AG04450 (cell line): ENCODE measurements around the gene SYCE3. TPM values are rescaled to one million over a fixed set of nuclear protein-coding genes. Genes with fewer than 3 reads are reported as not detected.

ENCODE experiments used
- CTCF ChIA-PET: fragments of 300-600, 350-600 bp; formaldehyde crosslinking; extraction: SDS; loops from one replicate; lab custom pipeline; 2022; ENCODE audit warnings: antibody characterized with exemption, inconsistent platforms; lab: Charles Lee
- POLR2A ChIA-PET: fragments of 350-600 bp; formaldehyde crosslinking; extraction: SDS; loops from one replicate; lab custom pipeline; 2021; ENCODE audit warnings: antibody characterized with exemption, inconsistent platforms; lab: Yijun Ruan, JAX
- DNase-seq: peaks from one replicate; pipeline ENCODE4 v3.0.0-alpha.2; 2011; ENCODE audit warnings: low read depth, low spot score
- H3K27ac ChIP-seq: one replicate; pipeline ENCODE4 v1.5.1; 2012; ENCODE audit warnings: low read depth, low read length, control low read depth
- H3K27me3 ChIP-seq: one replicate; pipeline ENCODE4 v1.6.0; 2012; ENCODE audit warnings: low read length; ENCODE audit not compliant: control insufficient read depth, insufficient read depth
- H3K4me3 ChIP-seq: 2 replicates; pipeline ENCODE4 v1.5.1; 2011; ENCODE audit warnings: mild to moderate bottlenecking, low read depth, low read length, control low read depth
- H3K9me3 ChIP-seq: 2 replicates; pipeline ENCODE4 v1.5.1; 2012; ENCODE audit warnings: low read length; ENCODE audit not compliant: control insufficient read depth, insufficient read depth
- polyA plus RNA-seq: library from polyadenylated mRNA; depleted of rRNA; stranded (reverse); fragments of >200 nt; gene quantifications from 2 replicates; pipeline ENCODE4 v1.2.3, GENCODE V29; 2011
- TF ChIP-seq, protein P1 (sequence below): IDR thresholded peaks from 2 replicates; pipeline ENCODE4 v1.5.1; 2011; ENCODE audit warnings: low read depth, low read length, control low read depth, inconsistent platforms

Gene SYCE3
- polyA plus RNA-seq, 1 experiment: not detected

DNA sequence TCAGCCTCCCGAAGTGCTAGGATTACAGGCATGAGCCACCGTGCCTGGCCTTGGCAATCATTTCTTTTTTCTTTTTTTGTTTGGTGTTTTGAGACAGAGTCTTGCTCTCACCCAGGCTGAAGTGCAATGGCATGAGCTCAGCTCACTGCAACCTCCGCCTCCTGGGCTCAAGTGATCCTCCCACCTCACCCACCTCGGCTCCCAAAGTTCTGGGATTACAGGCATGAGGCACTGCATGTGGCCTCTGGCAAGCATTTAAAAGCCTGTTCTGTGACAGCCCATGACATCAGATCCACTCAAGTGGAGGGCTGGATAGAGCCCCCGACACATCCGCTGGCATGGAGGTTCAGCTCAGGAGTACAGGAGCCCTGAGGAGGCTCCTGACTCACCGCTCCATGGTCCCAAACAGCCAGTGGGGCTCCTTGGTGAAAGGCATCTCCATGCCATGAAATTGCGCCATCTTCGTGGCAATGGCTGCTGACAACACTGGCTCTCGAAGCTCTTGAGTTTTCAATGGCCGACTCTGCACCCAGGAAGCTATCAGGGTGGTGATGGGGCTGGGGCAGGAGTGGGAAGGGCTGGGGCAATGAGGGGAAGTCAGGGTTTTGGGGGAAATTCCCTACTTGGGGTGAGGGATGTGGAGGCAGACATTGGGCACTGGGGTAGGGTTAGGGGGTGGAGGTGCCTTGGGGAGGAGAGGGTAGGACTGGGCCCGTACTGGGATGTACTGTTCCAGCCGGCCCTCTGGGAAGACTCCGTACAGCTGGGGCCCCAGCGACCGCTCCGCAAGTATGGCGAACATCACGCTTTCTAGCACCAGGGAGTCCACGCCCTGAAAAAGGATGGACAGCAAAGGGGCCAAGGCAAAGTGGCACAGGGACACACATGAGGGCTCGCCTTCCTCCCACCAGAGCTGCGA, 18.6 kb upstream of the SYCE3 start:
- Histone ChIP-seq H3K9me3 (no peaks in the 10 kb centered on the region), H3K27me3 (peaks cover 4% of the 10 kb centered on the region), H3K27ac (no peak overlapping the region), H3K4me3 (peak overlapping the region; percentile 83)
- TF ChIP-seq, protein P1, sequence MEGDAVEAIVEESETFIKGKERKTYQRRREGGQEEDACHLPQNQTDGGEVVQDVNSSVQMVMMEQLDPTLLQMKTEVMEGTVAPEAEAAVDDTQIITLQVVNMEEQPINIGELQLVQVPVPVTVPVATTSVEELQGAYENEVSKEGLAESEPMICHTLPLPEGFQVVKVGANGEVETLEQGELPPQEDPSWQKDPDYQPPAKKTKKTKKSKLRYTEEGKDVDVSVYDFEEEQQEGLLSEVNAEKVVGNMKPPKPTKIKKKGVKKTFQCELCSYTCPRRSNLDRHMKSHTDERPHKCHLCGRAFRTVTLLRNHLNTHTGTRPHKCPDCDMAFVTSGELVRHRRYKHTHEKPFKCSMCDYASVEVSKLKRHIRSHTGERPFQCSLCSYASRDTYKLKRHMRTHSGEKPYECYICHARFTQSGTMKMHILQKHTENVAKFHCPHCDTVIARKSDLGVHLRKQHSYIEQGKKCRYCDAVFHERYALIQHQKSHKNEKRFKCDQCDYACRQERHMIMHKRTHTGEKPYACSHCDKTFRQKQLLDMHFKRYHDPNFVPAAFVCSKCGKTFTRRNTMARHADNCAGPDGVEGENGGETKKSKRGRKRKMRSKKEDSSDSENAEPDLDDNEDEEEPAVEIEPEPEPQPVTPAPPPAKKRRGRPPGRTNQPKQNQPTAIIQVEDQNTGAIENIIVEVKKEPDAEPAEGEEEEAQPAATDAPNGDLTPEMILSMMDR: no peak
- DNase-seq: no peak
- POLR2A ChIA-PET: no interaction called here
- CTCF ChIA-PET: interaction anchor here (0.7 to 0.8 kb wide), 3 partner anchors 18 to 56 kb away, joined by 3 to 5 read pairs (median 4); partner anchors contain the start of gene SCO2

DNA sequence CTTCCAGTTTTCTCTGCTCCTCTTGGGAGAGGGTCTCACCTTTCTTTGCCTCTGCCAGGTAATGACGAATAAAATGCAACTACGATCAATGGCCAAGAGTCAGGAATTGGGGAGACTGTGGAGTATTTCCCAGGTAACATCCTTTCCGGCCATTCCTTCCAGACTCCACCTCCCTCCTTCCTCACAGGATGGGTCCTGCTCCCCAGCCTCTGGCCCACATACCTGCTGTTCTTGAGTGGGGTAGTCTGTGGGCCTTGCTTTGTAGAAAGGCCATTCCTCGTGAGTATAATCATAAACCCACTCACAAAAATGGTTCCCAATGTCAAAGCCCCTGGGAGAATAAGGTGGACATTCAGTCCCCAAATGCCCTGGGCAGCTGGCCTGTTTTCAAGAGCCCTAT, 17.0 kb upstream of the SYCE3 start:
- no peak for DNase-seq
- ChIA-PET CTCF (no interaction called here), POLR2A (no interaction called here)
- no peaks in the 10 kb centered on the region for H3K9me3 ChIP-seq
- TF ChIP-seq, protein P1: no peak
- H3K27ac ChIP-seq: no peak overlapping the region
- H3K4me3 ChIP-seq: no peak overlapping the region
- peaks cover 12% of the 10 kb centered on the region for H3K27me3 ChIP-seq

DNA sequence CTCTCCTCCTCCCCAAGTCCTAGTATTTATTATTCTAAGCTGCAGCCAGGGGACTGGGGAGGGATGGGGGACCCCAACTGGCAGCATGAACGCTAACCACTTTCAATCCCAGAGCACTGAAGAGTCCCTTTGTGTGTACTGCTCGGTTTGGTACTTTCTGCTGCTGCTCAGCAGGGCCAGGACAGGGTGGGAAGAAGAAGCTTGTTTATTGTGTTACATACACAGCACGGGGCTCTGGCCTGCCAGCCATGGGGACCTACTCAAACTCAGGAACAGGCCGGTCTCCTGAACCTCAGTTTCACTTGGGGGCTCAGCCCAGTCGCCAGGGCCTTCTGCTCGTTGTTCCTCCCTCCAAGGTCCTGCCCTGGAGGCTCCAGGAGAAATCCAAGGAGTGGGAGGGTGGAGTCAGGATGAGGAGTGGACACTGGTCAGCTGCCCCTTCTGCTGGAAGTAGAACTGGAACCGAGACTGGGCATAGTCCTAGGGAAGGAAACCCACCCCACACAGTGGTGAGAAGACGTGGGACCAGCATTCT, 16.1 kb upstream of the SYCE3 start:
- H3K27me3 ChIP-seq: peaks cover 12% of the 10 kb centered on the region
- ChIA-PET CTCF (interaction anchor here (1.0 to 1.2 kb wide), 2 partner anchors 16 to 53 kb away, joined by 4 to 6 read pairs; partner anchors contain the start of gene SYCE3), POLR2A (interaction anchor here (0.5 to 1.1 kb wide), 2 partner anchors 43 to 53 kb away, joined by 6 read pairs; partner anchors contain the start of gene SCO2)
- H3K27ac ChIP-seq: no peak overlapping the region
- H3K4me3 ChIP-seq: no peak overlapping the region
- H3K9me3 ChIP-seq: no peaks in the 10 kb centered on the region
- DNase-seq: no peak
- TF ChIP-seq, protein P1: no peak

DNA sequence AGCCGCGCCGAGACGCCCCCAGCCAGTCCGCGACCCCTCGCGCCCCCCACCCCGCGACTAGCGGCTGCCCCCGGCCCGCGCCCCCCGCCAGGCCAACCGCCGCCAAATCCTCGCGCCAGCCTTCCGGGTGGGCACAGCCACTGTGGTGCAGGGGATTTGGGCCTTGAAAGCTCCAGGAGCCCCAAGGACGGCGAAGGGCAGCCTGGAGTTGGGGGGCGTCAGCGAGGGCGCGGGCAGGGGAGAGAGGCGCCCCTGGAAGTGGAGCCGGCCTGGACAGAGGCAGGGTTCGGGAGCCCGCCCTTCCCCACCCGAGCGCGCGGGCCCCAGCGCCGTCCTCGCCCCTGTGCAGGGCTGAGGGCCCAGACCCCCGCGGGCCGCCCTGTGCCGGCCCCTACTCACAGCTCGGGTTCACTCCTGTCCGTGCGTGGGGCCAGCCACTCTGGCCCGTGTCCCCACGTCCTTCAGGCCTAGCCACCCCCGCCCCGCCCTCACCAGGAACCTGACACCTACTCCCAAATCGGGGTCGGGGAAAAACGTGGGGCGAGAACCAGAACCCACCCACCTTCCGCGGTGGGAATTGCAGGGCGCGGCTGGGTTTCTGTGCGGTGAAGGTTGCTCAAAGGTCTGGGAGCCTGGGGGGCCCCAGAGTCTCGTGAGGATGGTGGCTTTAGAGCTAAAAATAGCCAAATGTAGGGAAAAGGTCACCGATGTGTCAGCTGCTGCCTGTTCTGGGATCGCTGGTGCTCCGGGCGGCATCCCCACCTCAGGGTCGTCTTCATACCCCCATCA, 15.5 kb upstream of the SYCE3 start, which contains the start of gene CPT1B:
CPT1B (minus strand) TSS at position 441 of the 789 bp plus-strand sequence. CDS start 512 bp downstream, outside the sequence.
- no peaks in the 10 kb centered on the region for H3K9me3 ChIP-seq
- ChIA-PET POLR2A (interaction anchor here (0.5 to 1.3 kb wide), 3 partner anchors 42 to 53 kb away, joined by 3 to 6 read pairs (median 6); partner anchors contain the start of gene SCO2), CTCF (interaction anchor here (1.0 to 1.2 kb wide), 2 partner anchors 15 to 52 kb away, joined by 4 to 6 read pairs; partner anchors contain the start of gene SYCE3)
- H3K4me3 ChIP-seq: no peak within 1 kb of the TSS
- peaks cover 14% of the 10 kb centered on the region for H3K27me3 ChIP-seq
- H3K27ac ChIP-seq: peak within 1 kb of the TSS; percentile 31
- no peak for DNase-seq
- TF ChIP-seq, protein P1: peak; percentile 17; the same call in 1 of the 2 replicates
